Esophagus mucosa (tissue), 1 donor: ENCODE data around the gene CUL1. TPM values are rescaled to one million over a fixed set of nuclear protein-coding genes. Genes with fewer than 3 reads are reported as not detected.
"Not testable (repeated sequence)": the region's sequence is repeated elsewhere in the genome, so short reads cannot be mapped to it uniquely, and the experiment has no call there.

Experiments used
- ATAC-seq: fragments of 200-7000 bp; cut with Tn5 transposase; one replicate; pipeline ENCODE4 v1.9.1; 2020
- total RNA-seq: library from RNA; stranded (reverse); gene quantifications from one replicate; pipeline ENCODE4 v1.2.4, GENCODE V29; 2023
- donor health status: DM: yes; HTN: yes; CAD: no.

CUL1 gene
- total RNA-seq, 1 donor from 2014 or later, result 29.0 TPM

GRCh38 chr7:148697256-148698006 is 1.3 kb upstream of the CUL1 start:
- no peak for ATAC-seq

GRCh38 chr7:148698007-148698396 is 701 bp upstream of the CUL1 start:
- no peak for ATAC-seq

DNA sequence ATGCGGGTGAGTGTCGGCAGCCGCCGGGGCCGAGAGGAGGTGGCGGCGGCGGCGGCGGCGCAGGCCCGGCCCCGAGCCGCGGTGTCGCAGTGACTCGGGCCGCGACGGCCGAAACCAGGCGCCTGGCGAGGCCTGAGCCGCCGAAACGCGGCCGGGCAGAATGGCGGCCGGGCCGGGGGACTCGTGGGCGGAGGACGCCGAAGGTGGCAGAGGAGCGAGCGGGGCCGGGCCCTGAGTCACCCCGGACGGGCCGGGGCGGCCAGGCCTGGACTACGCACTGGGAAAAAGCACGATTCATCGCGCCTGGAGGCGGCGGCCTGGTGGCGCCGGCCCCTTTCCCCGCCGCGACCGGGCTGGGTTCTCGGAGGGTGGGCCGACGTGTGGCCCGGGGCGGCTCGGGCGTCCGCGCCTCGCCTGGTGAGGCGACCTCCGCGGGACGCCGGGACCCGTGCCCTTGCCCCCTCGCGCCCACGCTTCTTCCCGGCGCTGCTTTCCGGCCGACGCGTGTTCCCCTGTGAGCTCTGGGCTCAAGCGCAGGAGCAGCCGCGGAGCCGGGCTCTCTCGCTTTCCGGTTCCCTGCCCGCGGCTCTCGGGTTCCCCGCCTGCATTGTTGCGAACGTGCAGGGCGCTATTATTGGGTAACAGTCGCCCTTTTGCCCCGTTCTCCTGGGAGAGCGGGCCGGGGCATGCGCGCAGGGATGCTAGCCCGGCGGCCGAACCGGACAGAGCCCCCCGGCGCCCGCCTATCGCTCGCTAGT is 500 bp downstream of the CUL1 start:
- peak; percentile 72 for ATAC-seq

GRCh38 chr7:148699782-148700629 is 1.3 kb downstream of the CUL1 start:
- no peak for ATAC-seq

DNA sequence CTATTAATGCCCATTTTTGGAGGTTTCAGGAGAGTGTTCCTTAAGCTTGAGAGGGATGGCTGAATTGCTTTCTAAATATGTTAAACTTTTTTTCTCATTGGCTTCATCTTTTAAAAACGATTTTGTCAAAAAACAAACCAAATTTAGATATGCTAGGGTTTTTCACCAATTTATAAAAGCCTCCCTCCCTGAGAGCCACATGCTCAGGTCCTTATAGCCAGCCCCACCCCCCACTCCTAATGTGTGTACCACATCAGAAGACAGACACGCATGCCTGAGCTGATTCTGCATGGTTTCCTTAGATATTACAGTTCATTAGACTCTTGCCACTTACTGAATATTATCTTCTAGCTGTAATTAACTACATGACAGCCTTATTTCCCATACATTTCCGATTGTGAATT is 2.0 kb downstream of the CUL1 start:
- no peak for ATAC-seq

DNA sequence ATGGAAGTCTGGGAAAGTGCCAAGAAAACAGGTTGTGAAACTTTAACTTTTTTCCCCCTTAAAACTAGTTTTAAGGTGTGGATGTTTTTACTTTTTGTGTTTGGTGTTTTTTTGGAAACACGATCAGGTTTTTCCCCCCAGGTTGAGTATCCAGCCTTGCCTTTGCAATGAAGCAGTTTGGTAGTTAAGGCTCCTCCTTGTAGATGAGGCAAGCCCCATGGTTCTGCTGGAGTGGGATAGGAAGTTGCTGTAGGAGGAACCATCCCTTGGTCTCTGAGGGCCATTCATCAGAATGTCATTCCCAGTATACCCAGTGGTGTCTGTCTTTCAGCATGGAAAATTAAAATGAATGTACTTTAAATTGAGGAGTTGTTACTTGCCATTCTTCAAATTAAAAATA is 2.7 kb downstream of the CUL1 start:
- ATAC-seq, result no peak

GRCh38 chr7:148702876-148703670 is 4.4 kb downstream of the CUL1 start:
- ATAC-seq, result no peak

DNA sequence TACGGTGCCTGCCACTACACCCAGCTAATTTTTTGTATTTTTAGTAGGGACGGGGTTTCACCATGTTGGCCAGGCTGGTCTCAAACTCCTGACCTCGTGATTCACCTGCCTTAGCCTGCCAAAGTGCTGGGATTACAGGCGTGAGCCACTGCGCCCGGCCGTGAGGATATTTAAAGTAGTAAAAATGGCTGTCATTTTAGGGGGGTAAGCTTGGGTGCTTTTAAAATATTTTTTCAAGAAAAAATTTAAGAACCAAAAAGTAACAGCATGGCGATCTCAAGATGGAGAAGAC is 4.9 kb downstream of the CUL1 start:
- not testable (repeated sequence) for ATAC-seq

- ATAC-seq, result no peak
These were observed 5.5 kb downstream of the CUL1 start for GRCh38 chr7:148704189-148704588.

DNA sequence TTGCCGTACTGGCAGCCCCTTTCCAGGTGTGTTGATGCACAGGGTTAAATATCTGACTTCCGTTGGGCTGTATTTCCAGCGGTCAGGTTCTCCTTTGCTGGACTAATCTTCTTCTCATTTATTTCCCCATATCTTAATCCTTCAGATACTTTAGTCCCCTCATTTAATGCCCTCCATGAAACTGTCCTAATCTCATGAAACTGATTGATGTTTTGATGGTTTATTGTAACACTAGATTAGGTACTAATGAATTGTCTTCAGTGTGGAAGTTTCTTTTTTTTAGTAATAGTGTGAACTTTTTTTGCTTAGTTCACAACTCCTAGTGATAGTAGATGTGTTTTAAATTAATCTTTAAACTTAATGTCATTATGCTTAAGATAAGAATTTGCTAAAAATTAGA is 6.3 kb downstream of the CUL1 start:
- no peak for ATAC-seq

- no peak for ATAC-seq
These were observed 7.7 kb downstream of the CUL1 start for GRCh38 chr7:148706368-148706767.

DNA sequence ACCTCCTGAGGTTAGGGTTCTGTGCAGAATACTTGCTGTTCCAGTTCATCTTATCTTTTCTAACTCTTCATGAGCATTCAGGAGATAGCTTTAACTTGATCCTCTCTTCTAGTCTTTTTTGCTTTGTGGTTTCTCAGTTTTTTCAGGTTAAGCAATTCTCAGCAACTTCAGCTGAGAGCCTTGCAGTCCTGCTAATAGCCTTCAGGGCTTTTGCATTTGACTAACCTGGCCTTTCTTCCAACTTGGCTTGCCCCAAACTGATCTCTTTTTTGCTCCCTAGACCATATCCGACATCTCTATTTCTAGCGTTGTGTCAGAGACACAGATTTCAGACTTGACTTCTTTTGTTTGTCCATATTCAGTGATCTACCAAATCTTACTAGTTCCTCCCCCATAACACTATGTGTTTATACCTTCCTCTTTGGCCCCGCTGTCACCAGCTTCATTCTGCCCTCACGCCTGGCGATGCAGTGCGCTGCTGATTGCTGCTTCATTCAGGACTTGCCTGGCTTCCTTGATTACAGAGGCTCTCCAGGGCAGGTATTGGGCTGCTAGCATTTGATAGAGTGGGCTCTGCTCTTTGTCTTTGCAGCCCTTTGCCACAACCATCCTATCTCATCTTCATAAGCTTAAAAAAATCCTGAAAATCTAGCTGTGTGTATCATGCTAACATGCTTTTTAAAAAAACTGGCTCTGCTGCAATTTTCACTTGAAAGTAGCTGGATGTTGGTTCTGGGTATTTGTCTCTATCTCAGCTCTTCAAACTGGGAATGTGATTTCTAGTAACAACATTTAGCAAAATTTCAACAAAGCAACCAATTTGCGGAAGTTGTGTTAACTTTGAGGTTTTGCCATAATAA is 9.6 kb downstream of the CUL1 start:
- no peak for ATAC-seq

GRCh38 chr7:148709014-148709413 is 10.3 kb downstream of the CUL1 start:
- no peak for ATAC-seq

DNA sequence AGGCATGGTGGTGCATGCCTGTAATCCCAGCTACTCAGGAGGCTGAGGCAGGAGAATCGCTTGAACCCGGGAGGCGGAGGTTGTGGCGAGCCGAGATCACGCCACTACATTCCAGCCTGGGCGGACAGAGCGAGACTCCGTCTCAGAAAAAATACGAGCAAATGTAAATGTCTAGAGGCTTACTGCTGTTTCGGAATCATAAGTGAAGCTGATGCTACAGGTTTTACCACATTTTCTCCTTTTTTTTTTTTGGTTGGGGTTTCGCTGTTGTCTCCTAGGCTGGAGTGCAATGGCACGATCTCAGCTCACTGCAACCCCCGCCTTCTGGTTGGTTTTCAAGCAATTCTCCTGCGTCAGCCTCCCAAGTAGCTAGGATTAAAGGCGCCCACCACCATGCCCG is 11.7 kb downstream of the CUL1 start:
- not testable (repeated sequence) for ATAC-seq

DNA sequence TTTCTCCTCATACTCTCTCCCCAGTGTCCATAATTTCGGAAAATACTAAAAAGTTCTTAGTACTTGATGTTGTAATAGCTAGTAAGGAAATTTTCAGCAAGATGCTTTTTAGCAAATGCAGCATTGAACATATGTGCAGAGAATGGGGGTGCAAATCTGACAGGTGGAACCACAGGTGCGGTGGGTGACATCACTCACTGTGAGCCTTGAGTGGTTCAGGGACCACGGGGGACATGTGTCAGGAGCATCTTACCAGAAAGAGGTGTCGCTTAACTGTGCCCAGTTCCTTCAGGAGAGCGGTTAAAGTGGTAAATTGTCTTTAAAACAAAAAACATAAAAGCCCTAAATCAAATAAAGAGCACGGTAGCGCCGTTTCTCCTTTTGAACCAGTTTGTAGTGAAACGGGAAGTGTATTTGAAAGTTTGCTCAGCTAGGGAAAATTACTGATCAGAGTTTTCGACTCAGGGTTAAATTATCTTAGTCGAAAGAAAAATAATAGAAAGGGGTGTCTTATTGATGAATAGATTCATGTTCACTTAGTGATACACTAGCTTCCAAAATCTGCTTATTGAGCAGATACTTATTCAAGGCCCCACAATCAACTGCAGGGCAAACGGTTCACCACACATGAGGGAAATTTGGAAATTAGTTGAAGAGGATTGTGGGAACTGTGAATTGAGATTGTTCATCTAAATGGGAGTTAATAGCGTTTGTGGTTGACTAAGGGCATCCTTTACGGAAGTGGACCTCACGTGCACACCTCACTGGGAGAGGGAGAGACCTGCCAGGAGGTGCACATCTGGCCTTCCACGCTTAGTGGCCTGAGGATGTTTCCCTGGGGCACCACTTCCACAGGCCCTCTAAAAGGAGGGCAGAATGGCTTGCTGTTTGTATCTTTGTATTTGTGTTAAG is 12.7 kb downstream of the CUL1 start:
- no peak for ATAC-seq

DNA sequence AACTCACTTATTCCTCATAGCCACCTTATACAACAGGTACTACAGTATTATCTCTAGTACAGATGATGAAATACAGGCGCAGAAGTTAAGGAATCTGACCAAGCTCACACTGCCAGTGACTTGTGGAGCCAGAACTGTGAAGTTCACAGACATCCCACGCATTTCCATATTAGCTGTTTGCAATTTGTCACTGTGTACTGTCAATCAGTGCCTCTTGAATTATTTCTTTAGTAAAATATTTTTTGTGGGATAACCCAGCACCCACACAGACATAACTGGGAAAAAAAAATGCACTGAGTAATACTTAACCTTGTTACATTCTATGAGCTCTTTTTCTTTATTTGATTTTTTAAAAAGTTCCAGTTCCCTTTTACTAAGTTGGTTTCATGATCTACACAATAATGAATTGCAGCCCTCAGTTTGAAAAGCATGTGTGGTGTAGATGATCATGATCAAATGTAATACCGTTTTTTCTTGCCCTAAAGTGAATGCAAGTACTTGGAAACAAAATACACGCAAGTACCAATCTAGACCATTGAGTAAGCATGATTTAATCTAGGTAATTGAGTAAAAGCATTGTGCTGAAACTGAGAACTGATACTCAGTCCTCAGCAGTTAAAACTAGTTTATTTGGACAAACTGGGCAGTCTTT is 14.1 kb downstream of the CUL1 start:
- peak; percentile 62 for ATAC-seq

GRCh38 chr7:148714498-148714897 is 15.8 kb downstream of the CUL1 start:
- ATAC-seq, result no peak

DNA sequence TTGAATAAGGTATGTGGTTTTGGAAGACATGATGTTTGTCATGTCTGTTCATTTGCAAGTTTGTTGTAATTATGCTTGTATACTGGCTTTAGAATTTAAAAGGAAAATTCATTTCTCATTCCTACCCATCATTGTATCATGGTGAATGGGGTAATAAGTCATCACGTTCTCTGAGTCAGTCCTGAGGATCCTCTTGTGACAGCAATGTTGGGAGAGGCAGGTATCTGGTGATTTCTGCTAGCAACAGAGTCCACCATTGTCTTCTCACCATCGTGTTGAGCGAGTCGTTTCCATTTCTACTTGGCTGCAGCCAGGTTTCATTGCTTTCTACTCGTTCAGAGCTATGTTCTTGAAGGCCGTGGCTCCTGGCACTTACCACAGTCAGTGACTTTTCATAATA is 16.3 kb downstream of the CUL1 start:
- ATAC-seq, result no peak

DNA sequence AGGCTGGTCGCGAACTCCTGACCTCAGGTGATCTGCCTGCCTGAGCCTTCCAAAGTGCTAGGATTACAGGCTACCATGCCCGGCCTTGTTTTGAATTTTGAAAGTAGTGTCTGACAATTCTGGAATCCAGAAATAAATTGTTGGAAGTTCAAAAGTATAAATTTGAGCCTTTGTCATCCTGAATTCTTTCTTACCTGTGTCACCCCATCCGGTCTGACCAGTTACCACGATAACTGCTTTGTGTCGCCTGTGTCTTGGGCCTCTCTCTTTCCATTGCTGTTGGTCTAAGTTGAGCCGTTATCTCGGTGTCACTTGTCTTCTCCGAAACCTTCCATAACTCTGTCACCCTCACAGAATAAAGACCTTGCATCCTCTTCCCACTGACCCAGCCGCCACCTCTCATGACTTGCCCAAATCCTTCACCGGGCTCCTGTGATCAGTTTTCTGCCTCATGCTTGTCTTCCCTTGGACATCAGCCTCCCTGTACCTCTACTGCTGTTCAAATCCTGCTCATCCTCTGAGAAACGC is 18.6 kb downstream of the CUL1 start:
- peak; percentile 73 for ATAC-seq

DNA sequence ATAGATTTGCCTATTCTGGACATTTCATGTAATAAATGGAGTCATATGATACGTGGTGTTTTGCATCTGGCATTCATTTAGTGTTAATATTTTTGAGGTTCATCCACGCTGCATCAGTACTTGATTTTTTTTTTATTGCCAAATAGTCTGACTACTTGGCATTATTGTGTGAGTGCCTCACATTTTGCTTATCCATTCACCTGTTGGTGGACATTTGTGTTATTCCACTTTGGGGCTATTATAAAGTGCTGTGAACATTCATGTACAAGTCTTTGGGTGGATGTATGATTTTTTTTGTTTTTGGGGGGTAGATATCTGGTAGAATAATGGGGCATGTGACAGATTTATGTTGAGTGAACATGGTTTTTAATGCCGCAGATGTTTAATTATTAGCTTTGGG is 19.7 kb downstream of the CUL1 start:
- no peak for ATAC-seq
